GM23338 (cell line): ENCODE measurements around the gene CHCHD5.
"Not testable (repeated sequence)": the region's sequence is repeated elsewhere in the genome, so short reads cannot be mapped to it uniquely, and the experiment has no call there.

Source experiments
- CREB1 ChIP-seq: fragments of 250-450 bp; sonication (Bioruptor Pico); IDR thresholded peaks from 2 replicates; pipeline ENCODE4 v1.5.0; 2020; ENCODE audit warnings: low read depth, mild to moderate bottlenecking, moderate library complexity
- EZH2 ChIP-seq: fragments of 200-600 bp; sonication (generic); IDR thresholded peaks from one replicate; pipeline ENCODE4 v1.8.0; 2017; ENCODE audit warnings: antibody characterized with exemption, mild to moderate bottlenecking, low read depth; ENCODE audit not compliant: unreplicated experiment
- EZH2phosphoT487 ChIP-seq: fragments of 200-600 bp; sonication (generic); IDR thresholded peaks from one replicate; pipeline ENCODE4 v1.8.1; 2018; ENCODE audit warnings: antibody characterized with exemption; ENCODE audit not compliant: unreplicated experiment
- JUNB ChIP-seq: IDR thresholded peaks from one replicate; pipeline ENCODE4 v1.6.1; 2016; ENCODE audit warnings: antibody characterized with exemption; ENCODE audit not compliant: unreplicated experiment
- POLR2AphosphoS5 ChIP-seq: IDR thresholded peaks from 2 replicates; pipeline ENCODE4 v1.6.1; 2016; ENCODE audit warnings: antibody characterized with exemption, low read depth
- ZNF114 ChIP-seq: fragments of 250-450 bp; sonication (Bioruptor Pico); IDR thresholded peaks from 2 replicates; pipeline ENCODE4 v1.5.0; 2020; ENCODE audit warnings: mild to moderate bottlenecking, moderate library complexity
- TF ChIP-seq, protein P1 (sequence below), 2 experiments: fragments of 200-600 bp in 1 of 2; sonication (generic) in 1 of 2; conservative IDR thresholded peaks; 2 replicates each; pipeline versions ENCODE4 v1.5.1 to v1.6.1; 2016 to 2017; ENCODE audit warnings: antibody characterized with exemption in 2 of 2, low read depth in 2 of 2, mild to moderate bottlenecking in 2 of 2, moderate library complexity in 1 of 2
- TF ChIP-seq, protein P2 (sequence below): IDR thresholded peaks from one replicate; pipeline ENCODE4 v1.6.1; 2018; ENCODE audit warnings: antibody characterized with exemption; ENCODE audit not compliant: unreplicated experiment
- TF ChIP-seq, protein P3 (sequence below): IDR thresholded peaks from 2 replicates; pipeline ENCODE4 v1.6.1; 2016; ENCODE audit warnings: antibody characterized with exemption

DNA sequence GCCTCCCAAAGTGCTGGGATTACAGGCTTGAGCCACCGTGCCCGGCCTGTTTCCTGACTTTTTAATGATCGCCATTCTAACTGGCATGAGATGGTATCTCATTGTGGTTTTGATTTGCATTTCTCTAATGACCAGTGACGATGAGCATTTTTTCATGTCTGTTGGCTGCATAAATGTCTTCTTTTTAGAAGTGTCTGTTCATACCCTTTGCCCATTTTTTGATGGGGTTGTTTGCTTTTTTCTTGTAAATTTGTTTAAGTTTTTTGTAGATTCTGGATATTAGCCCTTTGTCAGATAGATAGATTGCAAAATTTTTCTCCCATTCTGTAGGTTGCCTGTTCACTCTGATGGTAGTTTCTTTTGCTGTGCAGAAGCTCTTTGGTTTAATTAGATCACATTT is 24.9 kb downstream of the CHCHD5 start:
- not testable (repeated sequence) for TF ChIP-seq EZH2; ZNF114 (CRISPR knock-in tag); POLR2AphosphoS5; EZH2phosphoT487; JUNB; CREB1
- TF ChIP-seq, protein P1, sequence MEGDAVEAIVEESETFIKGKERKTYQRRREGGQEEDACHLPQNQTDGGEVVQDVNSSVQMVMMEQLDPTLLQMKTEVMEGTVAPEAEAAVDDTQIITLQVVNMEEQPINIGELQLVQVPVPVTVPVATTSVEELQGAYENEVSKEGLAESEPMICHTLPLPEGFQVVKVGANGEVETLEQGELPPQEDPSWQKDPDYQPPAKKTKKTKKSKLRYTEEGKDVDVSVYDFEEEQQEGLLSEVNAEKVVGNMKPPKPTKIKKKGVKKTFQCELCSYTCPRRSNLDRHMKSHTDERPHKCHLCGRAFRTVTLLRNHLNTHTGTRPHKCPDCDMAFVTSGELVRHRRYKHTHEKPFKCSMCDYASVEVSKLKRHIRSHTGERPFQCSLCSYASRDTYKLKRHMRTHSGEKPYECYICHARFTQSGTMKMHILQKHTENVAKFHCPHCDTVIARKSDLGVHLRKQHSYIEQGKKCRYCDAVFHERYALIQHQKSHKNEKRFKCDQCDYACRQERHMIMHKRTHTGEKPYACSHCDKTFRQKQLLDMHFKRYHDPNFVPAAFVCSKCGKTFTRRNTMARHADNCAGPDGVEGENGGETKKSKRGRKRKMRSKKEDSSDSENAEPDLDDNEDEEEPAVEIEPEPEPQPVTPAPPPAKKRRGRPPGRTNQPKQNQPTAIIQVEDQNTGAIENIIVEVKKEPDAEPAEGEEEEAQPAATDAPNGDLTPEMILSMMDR (conservative IDR thresholded peaks at IDR 0.05; ENCODE audit: low read depth in 2 of 2) = not testable (repeated sequence)
- TF ChIP-seq, protein P2, sequence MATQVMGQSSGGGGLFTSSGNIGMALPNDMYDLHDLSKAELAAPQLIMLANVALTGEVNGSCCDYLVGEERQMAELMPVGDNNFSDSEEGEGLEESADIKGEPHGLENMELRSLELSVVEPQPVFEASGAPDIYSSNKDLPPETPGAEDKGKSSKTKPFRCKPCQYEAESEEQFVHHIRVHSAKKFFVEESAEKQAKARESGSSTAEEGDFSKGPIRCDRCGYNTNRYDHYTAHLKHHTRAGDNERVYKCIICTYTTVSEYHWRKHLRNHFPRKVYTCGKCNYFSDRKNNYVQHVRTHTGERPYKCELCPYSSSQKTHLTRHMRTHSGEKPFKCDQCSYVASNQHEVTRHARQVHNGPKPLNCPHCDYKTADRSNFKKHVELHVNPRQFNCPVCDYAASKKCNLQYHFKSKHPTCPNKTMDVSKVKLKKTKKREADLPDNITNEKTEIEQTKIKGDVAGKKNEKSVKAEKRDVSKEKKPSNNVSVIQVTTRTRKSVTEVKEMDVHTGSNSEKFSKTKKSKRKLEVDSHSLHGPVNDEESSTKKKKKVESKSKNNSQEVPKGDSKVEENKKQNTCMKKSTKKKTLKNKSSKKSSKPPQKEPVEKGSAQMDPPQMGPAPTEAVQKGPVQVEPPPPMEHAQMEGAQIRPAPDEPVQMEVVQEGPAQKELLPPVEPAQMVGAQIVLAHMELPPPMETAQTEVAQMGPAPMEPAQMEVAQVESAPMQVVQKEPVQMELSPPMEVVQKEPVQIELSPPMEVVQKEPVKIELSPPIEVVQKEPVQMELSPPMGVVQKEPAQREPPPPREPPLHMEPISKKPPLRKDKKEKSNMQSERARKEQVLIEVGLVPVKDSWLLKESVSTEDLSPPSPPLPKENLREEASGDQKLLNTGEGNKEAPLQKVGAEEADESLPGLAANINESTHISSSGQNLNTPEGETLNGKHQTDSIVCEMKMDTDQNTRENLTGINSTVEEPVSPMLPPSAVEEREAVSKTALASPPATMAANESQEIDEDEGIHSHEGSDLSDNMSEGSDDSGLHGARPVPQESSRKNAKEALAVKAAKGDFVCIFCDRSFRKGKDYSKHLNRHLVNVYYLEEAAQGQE = not testable (repeated sequence)
- TF ChIP-seq, protein P3, sequence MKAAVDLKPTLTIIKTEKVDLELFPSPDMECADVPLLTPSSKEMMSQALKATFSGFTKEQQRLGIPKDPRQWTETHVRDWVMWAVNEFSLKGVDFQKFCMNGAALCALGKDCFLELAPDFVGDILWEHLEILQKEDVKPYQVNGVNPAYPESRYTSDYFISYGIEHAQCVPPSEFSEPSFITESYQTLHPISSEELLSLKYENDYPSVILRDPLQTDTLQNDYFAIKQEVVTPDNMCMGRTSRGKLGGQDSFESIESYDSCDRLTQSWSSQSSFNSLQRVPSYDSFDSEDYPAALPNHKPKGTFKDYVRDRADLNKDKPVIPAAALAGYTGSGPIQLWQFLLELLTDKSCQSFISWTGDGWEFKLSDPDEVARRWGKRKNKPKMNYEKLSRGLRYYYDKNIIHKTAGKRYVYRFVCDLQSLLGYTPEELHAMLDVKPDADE = not testable (repeated sequence)
